NCI-H510A (cell line): ENCODE results near the gene DNAJC11.
A peak's percentile ranks its signal among the peaks of the same experiment; 100 is the strongest.
"Not testable (repeated sequence)": the region's sequence is repeated elsewhere in the genome, so short reads cannot be mapped to it uniquely, and the experiment has no call there.

Experiments
- DNase-seq: peaks from one replicate; lab custom pipeline; 2025; lab: John Stamatoyannopoulos, UW

The DNAJC11 gene

DNA sequence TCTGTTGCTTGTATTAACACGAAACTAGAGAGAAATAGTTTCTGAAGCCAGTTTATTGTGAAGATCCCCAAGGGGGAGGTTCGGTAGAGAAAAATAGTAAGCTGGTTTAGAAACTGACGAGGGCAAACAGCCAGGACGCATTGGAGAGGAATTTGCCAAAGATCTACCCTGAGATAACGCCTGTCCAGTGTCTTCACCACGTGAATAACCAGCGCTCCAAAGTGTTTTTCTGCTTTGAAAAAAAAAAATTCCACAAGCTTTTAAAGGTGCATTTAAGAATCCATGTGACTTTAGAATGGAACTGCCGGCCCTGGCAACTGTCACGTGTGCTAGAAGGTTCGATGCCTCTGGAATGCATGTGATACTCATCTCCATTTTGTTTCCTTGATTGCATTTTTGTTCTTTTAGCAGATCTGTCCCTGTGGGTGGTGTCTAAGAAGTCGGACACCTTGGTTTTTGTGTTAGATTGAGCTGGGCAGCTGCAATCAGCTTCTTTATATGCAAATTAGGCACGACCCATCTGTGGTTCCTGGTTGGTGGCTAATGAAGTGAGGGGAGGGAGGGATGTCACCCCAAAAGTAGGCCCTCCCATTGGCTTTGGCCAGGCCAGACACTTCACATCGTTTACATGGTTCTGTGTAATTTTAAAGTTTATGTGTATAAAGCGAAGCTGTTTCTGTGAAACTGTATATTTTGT, 78.2 kb downstream of the DNAJC11 start:
- no peak for DNase-seq

DNA sequence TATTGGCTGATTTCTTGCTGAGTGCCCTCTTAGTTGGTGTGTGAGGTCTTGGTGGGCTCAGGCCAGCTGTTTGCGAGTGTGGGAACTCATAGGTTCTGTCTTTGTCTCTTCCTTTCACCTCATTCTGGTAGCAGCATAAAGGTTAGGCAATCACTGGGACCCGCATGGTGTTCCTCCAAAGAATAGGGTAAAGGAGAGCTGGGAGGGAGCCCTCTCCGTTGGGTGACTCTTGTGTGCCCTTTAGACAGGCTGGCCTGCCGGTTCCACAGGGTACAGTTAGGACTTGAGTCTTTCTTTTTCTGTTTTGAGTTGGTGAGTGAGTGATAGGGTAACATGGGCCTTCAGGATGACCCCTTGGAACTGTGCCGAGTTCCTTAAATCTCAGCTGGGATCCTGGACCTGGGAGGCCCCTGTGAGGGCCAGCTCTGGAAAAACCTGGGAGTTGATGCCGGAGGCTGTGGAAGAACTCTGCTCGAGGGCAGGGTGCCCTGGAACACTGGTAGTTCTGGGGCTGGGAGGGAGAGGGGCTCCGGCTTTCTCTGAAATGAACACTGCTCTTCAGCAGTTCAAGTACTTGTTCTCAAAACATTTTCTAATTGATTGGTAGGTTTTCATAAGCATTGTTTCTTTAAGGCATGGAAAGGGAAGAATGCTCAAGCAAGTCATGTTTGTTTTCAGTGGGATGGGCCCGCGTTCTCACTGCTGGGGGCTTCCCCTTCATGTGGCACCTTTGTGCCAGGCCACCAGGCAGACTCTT, 79.0 kb downstream of the DNAJC11 start:
- no peak for DNase-seq

- DNase-seq, result no peak
Observed at GRCh38 chr1:6621429-6622391, 79.9 kb downstream of the DNAJC11 start.

DNA sequence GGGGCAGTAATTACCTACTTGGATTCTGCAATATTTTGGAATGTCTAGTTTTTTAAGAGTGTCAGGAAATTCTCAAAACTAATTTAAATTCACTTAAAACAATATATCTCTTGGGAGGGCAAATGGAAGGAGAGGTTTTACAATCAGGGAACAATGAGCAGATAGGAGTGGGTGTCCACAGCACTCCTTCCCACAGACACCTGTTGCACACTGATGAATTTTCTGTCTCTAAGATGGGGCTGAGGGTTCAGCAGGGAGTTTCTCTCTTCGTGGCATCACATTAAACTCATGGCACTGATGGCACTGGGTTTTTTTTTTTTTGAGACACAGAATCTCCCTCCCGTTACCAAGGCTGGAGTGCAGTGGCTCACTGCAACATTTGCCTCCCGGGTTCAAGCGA, 82.6 kb downstream of the DNAJC11 start:
- no peak for DNase-seq

GRCh38 chr1:6614929-6615785, 86.5 kb downstream of the DNAJC11 start:
- DNase-seq, result no peak

GRCh38 chr1:6614019-6614928, 87.3 kb downstream of the DNAJC11 start:
- peak; percentile 50 for DNase-seq

DNA sequence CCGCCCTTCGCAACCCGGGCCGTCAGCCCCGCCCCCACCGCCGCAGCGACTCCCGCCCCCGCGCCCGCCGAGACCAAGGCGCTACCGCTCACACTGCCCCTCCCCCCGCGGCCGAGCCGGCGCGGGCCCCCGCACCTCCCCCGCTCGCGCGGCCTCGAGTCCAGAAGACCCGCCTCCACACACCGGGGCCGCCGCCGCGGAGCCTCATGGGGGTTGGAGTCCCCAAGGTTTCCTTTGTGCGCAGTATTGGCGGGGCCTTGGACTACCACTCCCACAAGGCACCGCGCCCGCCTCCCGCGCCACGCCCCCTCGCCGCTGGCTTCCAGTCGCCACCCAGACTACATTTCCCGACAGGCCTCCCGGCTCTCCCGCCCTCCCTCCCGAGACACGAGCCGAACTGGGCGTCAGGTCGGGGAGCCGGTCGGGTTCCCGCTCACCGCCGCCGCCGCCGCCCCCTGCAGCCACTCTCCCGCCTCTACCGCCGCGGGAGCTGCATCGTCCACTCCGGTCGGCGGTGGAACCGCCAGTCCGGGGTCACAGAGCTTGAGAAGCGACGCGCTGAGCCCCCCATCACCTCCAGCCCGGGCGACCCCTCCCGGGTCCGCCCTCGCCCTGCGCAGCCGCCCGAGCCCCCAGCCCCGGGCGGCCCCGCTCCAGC, 88.1 kb downstream of the DNAJC11 start, which contains the start of gene PHF13:
TSS of gene PHF13 (plus strand) at position 371 of the 658 bp plus-strand sequence. CDS start 336 bp downstream, outside the sequence.
- DNase-seq, result peak; percentile 99

- peak; percentile 79 for DNase-seq
Observed at GRCh38 chr1:6612641-6613360, 88.8 kb downstream of the DNAJC11 start.

- no peak for DNase-seq
Observed at GRCh38 chr1:6603915-6604558, 97.6 kb downstream of the DNAJC11 start.

- DNase-seq, result no peak
Observed at GRCh38 chr1:6603238-6603914, 98.2 kb downstream of the DNAJC11 start.

DNA sequence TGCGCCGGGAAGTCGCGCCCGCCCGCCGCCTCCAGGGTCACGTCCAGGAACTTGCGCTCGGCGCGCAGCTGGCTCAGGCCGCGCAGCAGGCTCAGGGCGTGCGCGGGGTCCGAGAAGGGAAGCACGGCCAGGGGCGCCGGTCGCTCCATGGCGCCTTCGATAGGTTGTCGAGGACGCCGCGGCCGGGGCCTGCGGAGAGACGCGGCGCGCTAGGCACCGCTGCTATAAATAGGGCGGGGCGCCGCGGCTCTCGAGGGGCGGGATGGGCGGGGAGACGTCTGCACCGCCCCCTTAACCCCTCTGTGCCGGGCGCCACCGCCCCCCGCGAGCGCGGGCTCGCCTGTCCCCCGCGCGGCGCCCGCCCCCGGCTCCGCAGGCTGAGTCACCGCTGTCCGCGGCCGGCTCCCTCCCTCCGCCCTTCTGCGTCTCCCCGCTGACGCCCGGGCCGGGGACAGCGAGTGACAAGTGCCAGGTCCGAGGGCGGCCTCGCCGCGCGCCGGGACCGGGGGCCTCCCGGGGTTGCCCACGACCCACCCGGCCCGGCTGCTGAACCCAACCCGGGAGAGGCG, 98.9 kb downstream of the DNAJC11 start, which contains the start of gene KLHL21:
TSS of gene KLHL21 (minus strand) at position 201 of the 569 bp plus-strand sequence. CDS start at position 149, 52 bp downstream.
- DNase-seq, result peak; percentile 81

DNA sequence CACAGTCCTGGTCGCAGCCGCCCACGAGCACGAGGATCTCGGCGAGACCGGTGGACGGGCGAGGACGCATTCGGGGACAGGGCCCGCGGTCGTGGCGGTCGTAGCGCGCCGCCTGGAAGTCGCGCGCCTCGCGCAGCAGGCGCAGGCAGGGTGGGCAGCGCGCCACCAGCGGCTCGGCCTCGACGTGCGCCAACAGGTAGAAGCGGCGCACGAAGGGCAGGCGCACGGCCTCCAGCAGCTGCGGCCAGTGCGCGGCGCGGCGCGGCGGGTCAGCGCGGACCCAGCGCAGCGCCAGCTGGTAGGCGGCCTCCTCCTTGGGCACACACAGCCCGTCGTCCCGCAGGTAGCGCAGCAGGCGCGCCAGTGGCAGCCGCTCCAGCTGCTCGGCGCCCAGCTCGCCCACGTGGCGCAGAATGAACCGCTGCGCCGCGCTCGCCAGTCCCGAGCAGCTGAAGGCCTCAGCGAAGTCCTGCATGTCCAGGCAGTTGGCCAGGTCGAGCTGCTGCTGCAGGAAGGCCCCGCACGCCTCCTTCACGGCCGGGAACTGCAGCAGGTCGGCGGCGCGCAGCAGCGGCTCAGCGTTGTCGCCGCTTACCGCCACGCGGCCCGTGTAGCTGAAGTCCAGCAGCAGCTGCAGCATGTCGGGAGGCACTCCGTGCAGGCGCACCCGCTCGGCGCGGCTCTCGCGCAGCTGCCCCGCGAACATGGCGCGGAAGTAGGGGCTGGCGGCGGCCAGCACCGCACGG, 99.5 kb downstream of the DNAJC11 start:
- DNase-seq, result no peak

DNA sequence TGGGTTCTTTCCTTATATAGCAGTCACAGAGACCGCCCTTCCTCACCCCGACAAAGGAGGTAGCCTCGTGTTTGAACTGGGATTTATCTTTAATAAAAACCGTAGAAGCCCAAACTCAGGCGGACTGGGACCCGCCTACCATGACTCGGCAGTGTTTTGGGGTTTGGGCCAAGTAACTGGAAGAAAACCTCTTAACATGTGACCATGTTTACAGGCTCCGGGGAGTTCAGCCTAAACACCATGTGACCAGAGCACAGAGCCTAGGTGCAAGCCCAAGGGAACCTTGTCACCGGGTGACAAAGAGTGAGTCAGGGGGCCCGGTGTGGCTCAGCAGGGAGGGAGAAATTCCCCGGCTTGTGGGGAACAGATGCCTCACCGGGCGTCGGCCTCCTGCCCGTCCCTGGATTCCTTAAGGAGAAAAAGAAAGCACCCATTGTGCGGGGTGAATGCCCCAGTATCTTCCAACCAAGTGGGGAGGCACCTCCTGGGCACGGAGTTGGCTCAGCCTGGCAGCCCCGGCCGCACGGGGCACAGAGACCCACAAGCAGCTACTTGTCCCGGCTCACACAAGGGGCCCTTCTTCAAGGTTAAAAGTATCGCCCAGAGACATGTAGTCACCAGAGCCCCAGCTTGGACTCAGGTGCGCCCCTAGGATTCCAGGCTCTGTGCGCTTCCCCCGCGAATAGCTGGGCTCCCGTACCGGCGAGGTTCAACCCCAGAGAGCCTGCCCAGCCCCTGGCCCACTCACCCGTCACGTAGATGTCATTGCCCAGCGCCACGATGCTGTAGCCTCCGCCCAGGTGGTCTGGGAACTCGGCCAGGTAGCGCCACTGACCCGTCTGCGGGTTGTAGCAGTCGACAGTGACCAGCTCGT, 100.3 kb downstream of the DNAJC11 start:
- no peak for DNase-seq

- DNase-seq, result no peak
Observed at GRCh38 chr1:6600410-6601048, 101.1 kb downstream of the DNAJC11 start.

GRCh38 chr1:6599991-6600390, 101.6 kb downstream of the DNAJC11 start:
- DNase-seq, result not testable (repeated sequence)
